H9 (cell line): ENCODE data around the gene ALDH1L1. TPM values are rescaled to one million over a fixed set of nuclear protein-coding genes. Genes with fewer than 3 reads are reported as not detected.

Experiments
- DNase-seq: peaks from one replicate; pipeline ENCODE4 v3.0.0-alpha.2; 2017
- H2AFZ ChIP-seq: one replicate; pipeline ENCODE4 v1.6.1; 2013; ENCODE audit warnings: mild to moderate bottlenecking, low read length, control low read depth, moderate library complexity
- H2AK5ac ChIP-seq: 2 replicates; pipeline ENCODE4 v1.6.1; 2013; ENCODE audit warnings: low read length, control low read depth, mixed read lengths; ENCODE audit not compliant: insufficient read length
- H2BK120ac ChIP-seq: one replicate; pipeline ENCODE4 v1.6.1; 2013; ENCODE audit warnings: low read depth, mild to moderate bottlenecking, low read length, control low read depth, inconsistent platforms; ENCODE audit not compliant: poor library complexity, severe bottlenecking
- H2BK12ac ChIP-seq: 2 replicates; pipeline ENCODE4 v1.6.1; 2013; ENCODE audit warnings: low read length, control low read depth, mixed read lengths, low read depth; ENCODE audit not compliant: insufficient read length
- H2BK15ac ChIP-seq: 2 replicates; pipeline ENCODE4 v1.6.1; 2013; ENCODE audit warnings: low read depth, low read length, control low read depth
- H2BK20ac ChIP-seq: one replicate; pipeline ENCODE4 v1.6.1; 2013; ENCODE audit warnings: low read depth, mild to moderate bottlenecking, low read length, control low read depth, inconsistent platforms; ENCODE audit not compliant: poor library complexity, severe bottlenecking
- H2BK5ac ChIP-seq: 2 replicates; pipeline ENCODE4 v1.6.1; 2013; ENCODE audit warnings: low read length, control low read depth, mixed read lengths; ENCODE audit not compliant: insufficient read length
- H3K14ac ChIP-seq: 2 replicates; pipeline ENCODE4 v1.6.1; 2013; ENCODE audit warnings: low read length, control low read depth; ENCODE audit not compliant: insufficient read depth
- H3K18ac ChIP-seq: 2 replicates; pipeline ENCODE4 v1.6.1; 2013; ENCODE audit warnings: low read depth, mild to moderate bottlenecking, mixed read lengths, low read length, control low read depth; ENCODE audit not compliant: insufficient read length
- H3K23ac ChIP-seq: 2 replicates; pipeline ENCODE4 v1.6.1; 2013; ENCODE audit warnings: low read length, control low read depth, mixed read lengths, low read depth; ENCODE audit not compliant: insufficient read length
- H3K23me2 ChIP-seq: 2 replicates; pipeline ENCODE4 v1.6.1; 2013; ENCODE audit warnings: low read depth, mild to moderate bottlenecking, mixed read lengths, low read length, control low read depth; ENCODE audit not compliant: insufficient read length, poor library complexity, severe bottlenecking
- H3K27ac ChIP-seq: 2 replicates; pipeline ENCODE4 v1.5.1; 2013; ENCODE audit warnings: low read length, control low read depth, mixed read lengths, low read depth; ENCODE audit not compliant: insufficient read length
- H3K27me3 ChIP-seq: 2 replicates; pipeline ENCODE4 v1.6.1; 2013; ENCODE audit warnings: low read length, control low read depth, inconsistent platforms; ENCODE audit not compliant: insufficient read depth
- H3K4ac ChIP-seq: 2 replicates; pipeline ENCODE4 v1.6.1; 2013; ENCODE audit warnings: low read depth, mild to moderate bottlenecking, control low read depth, inconsistent platforms, low read length, moderate library complexity
- H3K4me1 ChIP-seq: 2 replicates; pipeline ENCODE4 v1.6.1; 2013; ENCODE audit warnings: low read length, control low read depth, inconsistent platforms; ENCODE audit not compliant: insufficient read depth
- H3K4me2 ChIP-seq: 2 replicates; pipeline ENCODE4 v1.6.1; 2013; ENCODE audit warnings: low read length, control low read depth, mixed read lengths; ENCODE audit not compliant: insufficient read length, insufficient read depth
- H3K56ac ChIP-seq: 2 replicates; pipeline ENCODE4 v1.6.1; 2013; ENCODE audit warnings: low read depth, mild to moderate bottlenecking, mixed read lengths, low read length, control low read depth; ENCODE audit not compliant: insufficient read length
- H3K79me1 ChIP-seq: 2 replicates; pipeline ENCODE4 v1.6.1; 2013; ENCODE audit warnings: low read depth, mild to moderate bottlenecking, moderate library complexity, low read length, control low read depth, inconsistent platforms; ENCODE audit not compliant: insufficient read depth, poor library complexity, severe bottlenecking
- H3K79me2 ChIP-seq: 2 replicates; pipeline ENCODE4 v1.6.1; 2013; ENCODE audit warnings: low read length, control low read depth, inconsistent platforms; ENCODE audit not compliant: insufficient read depth
- H3K9ac ChIP-seq: 2 replicates; pipeline ENCODE4 v1.6.1; 2013; ENCODE audit warnings: low read length, control low read depth, mixed read lengths; ENCODE audit not compliant: insufficient read length; ENCODE audit errors: extremely low read depth
- H3K9me3 ChIP-seq: one replicate; pipeline ENCODE4 v1.6.1; 2013; ENCODE audit warnings: low read depth, low read length, inconsistent platforms; ENCODE audit not compliant: control insufficient read depth
- H3T11ph ChIP-seq: one replicate; pipeline ENCODE4 v1.6.1; 2013; ENCODE audit warnings: mild to moderate bottlenecking, low read length, control low read depth, inconsistent platforms
- H4K20me1 ChIP-seq: one replicate; pipeline ENCODE4 v1.6.1; 2013; ENCODE audit not compliant: control insufficient read depth, insufficient read length, insufficient read depth
- H4K5ac ChIP-seq: 2 replicates; pipeline ENCODE4 v1.6.1; 2013; ENCODE audit warnings: low read depth, mild to moderate bottlenecking, mixed read lengths, low read length, control low read depth; ENCODE audit not compliant: insufficient read length
- H4K8ac ChIP-seq: replicated peaks from 2 replicates; pipeline ENCODE4 v1.6.1; 2013; ENCODE audit warnings: low read length, control low read depth, mixed read lengths, low read depth; ENCODE audit not compliant: insufficient read length
- H4K91ac ChIP-seq: 2 replicates; pipeline ENCODE4 v1.6.1; 2013; ENCODE audit warnings: low read depth, mild to moderate bottlenecking, moderate library complexity, mixed read lengths, low read length, control low read depth; ENCODE audit not compliant: insufficient read length
- H3K27ac Mint-ChIP-seq, 3 experiments: 2 replicates in 2 of 3; 3 replicates in 1 of 3; pipeline ENCODE4 v1.8.0; 2020 to 2021; ENCODE audit warnings: mixed read lengths in 3 of 3, mild to moderate bottlenecking in 1 of 3, moderate library complexity in 1 of 3
- H3K27me3 Mint-ChIP-seq: 2 replicates; pipeline ENCODE4 v1.8.0; 2021; ENCODE audit warnings: low read depth, mild to moderate bottlenecking, moderate library complexity, mixed read lengths
- H3K36me3 Mint-ChIP-seq, 3 experiments: 2 replicates in 2 of 3; 3 replicates in 1 of 3; pipeline ENCODE4 v1.8.0; 2020 to 2021; ENCODE audit warnings: low read depth in 3 of 3, mixed read lengths in 3 of 3; ENCODE audit not compliant: insufficient read depth in 1 of 3
- H3K4me1 Mint-ChIP-seq, 2 experiments: 2 replicates each; pipeline ENCODE4 v1.8.0; 2020; ENCODE audit warnings: mixed read lengths in 2 of 2
- H3K4me3 Mint-ChIP-seq, 2 experiments: 2 replicates in 1 of 2; 3 replicates in 1 of 2; pipeline ENCODE4 v1.8.0; 2020 to 2021; ENCODE audit warnings: mild to moderate bottlenecking in 2 of 2, mixed read lengths in 2 of 2, moderate library complexity in 1 of 2
- H3K9me3 Mint-ChIP-seq, 2 experiments: 2 replicates in 1 of 2; 3 replicates in 1 of 2; pipeline ENCODE4 v1.8.0; 2020; ENCODE audit warnings: mild to moderate bottlenecking in 2 of 2, mixed read lengths in 2 of 2, moderate library complexity in 1 of 2
- CTCF ChIP-seq: fragments of 200-600 bp; sonication (generic); conservative IDR thresholded peaks from 3 replicates; pipeline ENCODE4 v1.8.0; 2021; ENCODE audit warnings: antibody characterized with exemption, mild to moderate bottlenecking
- WGBS: extraction: QIAGEN DNeasy Blood & Tissue Kit; methylation state at CpG from one replicate; pipeline ENCODE4 v1.1.7; 2013; ENCODE audit warnings: missing lambda C conversion rate, low lambda C conversion rate, mixed read lengths; ENCODE audit not compliant: insufficient read length; ENCODE audit errors: extremely low coverage; 5-methylcytosine and 5-hydroxymethylcytosine counted together
- total RNA-seq: library from RNA; stranded (reverse); gene quantifications from 2 replicates; pipeline ENCODE4 v1.2.1, GENCODE V29; 2021

Gene ALDH1L1
- total RNA-seq, 1 experiment from 2014 or later = 0.90 TPM

GRCh38 chr3:126063358-126063965 is 116.9 kb downstream of the ALDH1L1 start:
- TF ChIP-seq CTCF = no peak
- no peak overlapping the region for H2AK5ac ChIP-seq
- no peak for DNase-seq
- H2AFZ ChIP-seq = no peak overlapping the region
- H3T11ph ChIP-seq = no peak overlapping the region
- Mint-ChIP-seq H3K36me3 (peaks cover 0 to 10% (median 8%) of the 10 kb centered on the region in 3 experiments; a peak in 6 of 7 replicates), H3K27ac (no peak overlapping the region), H3K9me3 (no peaks in the 10 kb centered on the region), H3K4me1 (peaks cover 6 to 21% of the 10 kb centered on the region in 2 experiments), H3K4me3 (no peak overlapping the region), H3K27me3 (no peaks in the 10 kb centered on the region)
- no peak overlapping the region for H3K27ac ChIP-seq
- no peak overlapping the region for H4K8ac ChIP-seq
- no peak overlapping the region for H3K4ac ChIP-seq
- no peak overlapping the region for H4K5ac ChIP-seq
- no peak overlapping the region for H3K9ac ChIP-seq
- no peak overlapping the region for H2BK20ac ChIP-seq
- H3K79me1 ChIP-seq = no peaks in the 10 kb centered on the region
- no peaks in the 10 kb centered on the region for H3K4me1 ChIP-seq
- no peak overlapping the region for H3K4me2 ChIP-seq
- H3K18ac ChIP-seq = no peak overlapping the region
- no peak overlapping the region for H3K56ac ChIP-seq
- H2BK15ac ChIP-seq = no peak overlapping the region
- H2BK12ac ChIP-seq = no peak overlapping the region
- no peak overlapping the region for H3K23ac ChIP-seq
- H3K9me3 ChIP-seq = no peaks in the 10 kb centered on the region
- no peak overlapping the region for H2BK5ac ChIP-seq
- H3K79me2 ChIP-seq = no peaks in the 10 kb centered on the region
- H3K23me2 ChIP-seq = no peaks in the 10 kb centered on the region
- H3K14ac ChIP-seq = no peak overlapping the region
- no peaks in the 10 kb centered on the region for H3K27me3 ChIP-seq
- H4K20me1 ChIP-seq = no peaks in the 10 kb centered on the region
- no peak overlapping the region for H2BK120ac ChIP-seq
- no peak overlapping the region for H4K91ac ChIP-seq
- no CpG with 5 or more reads among the region's 8 CpGs for WGBS
